Activated CD4-positive, alpha-beta T cell treated with anti-CD3 and anti-CD28 coated beads, Interleukin-2, amount 50 U/mL, for 48 hours (primary cell): ENCODE measurements around the gene SOD2.
"Not testable (repeated sequence)": the region's sequence is repeated elsewhere in the genome, so short reads cannot be mapped to it uniquely, and the experiment has no call there.

Source experiments
- DNase-seq, 2 experiments: peaks; one replicate each; pipeline ENCODE4 v3.0.0-alpha.2; 2020

SOD2 gene

DNA sequence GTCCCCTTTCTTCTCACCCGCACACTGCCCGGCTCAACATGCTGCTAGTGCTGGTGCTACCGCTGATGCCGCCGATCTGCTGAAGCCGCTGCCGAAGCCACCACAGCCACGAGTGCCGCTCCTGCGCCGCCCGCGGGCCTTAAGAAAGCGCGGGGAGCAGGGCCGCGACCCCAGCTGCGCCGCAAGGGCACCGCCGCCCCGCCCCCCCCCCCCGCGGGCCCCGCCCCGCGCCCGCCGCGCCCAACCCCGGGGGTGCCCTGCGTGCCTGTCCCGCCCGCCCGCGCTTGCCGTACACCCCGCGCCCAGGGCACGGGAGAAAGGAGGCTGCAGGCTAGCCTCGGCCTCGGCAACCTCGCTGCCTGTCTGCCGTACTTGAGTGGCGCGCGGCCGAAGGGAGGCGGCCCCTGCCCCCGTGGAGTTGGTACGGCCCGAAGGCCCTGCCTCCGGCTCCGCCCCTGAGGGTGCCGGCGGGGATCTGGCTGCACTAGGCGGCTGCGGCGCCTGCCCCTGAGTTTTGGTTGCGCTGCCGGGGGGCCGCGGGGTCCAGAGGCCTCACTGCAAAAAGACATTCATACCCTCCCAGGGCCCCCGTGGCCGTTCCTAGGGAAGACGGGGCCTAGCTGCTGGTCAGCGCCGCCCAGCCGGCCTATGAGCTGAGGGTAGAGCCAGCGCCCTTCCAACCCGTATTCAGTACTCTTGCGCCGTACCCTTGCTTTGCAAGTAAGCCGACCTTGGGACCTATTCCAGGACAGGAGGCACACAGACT lies at the start of gene SOD2:
SOD2 (minus strand) TSS at position 114 of the 766 bp plus-strand sequence; CDS start at position 40, 74 bp downstream.
- DNase-seq: peak; percentile 83 to 87

DNA sequence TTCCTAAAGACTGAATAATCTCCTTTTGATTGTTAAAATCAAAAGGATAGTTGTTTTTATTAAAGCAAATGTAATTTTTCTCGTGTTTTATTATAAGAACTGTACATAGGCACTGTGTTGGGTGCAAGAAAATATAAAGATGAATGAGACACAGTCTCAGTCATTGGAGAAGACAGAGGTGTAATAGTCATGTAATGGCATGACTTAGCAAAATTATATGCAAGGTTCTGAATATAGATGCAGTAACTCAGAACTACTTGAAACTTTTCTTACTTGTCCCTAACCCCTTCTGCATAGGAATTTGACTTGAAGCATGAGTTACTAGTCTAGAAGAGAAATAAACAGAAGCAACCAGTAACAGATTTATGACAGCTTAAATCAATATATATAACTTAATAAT lies 49.1 kb upstream of the SOD2 start:
- DNase-seq: no peak

DNA sequence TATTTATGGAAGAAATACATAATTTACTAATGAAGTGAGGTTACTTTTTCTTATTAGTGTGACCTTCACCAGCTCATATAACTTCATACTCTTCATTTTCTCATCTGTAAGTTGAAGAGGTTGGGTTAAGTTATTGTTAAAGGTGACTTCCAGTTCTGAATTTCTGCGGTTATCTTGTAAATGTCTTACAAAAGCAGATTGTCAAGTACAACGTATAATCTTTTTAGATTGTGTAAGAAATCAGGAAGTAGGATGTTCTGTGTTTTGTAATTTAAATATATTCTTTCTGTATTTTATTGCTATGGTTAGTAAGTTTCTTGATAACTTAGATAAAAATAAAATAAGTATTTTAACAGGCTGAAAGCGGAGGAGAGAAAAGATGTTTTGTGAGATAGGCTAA lies 46.3 kb upstream of the SOD2 start:
- no peak for DNase-seq

DNA sequence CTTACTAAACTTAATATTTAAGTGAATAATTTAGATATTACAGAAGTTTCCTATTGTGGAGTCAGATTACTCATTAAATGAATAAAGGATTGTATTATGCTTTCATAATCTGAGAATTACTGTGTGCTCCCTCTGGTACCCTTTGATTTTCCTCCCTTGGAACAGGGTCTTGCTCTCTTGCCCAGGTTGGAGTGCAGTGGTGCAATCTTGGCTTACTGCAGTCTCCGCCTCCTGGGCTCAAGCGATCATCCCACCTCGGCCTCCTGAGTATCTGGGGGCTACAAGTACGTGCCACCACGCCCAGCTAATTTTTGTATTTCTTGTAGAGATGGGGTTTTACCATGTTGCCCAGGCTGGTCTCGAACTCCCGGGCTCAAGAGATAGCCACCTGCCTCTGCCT lies 43.9 kb upstream of the SOD2 start:
- DNase-seq: no peak

DNA sequence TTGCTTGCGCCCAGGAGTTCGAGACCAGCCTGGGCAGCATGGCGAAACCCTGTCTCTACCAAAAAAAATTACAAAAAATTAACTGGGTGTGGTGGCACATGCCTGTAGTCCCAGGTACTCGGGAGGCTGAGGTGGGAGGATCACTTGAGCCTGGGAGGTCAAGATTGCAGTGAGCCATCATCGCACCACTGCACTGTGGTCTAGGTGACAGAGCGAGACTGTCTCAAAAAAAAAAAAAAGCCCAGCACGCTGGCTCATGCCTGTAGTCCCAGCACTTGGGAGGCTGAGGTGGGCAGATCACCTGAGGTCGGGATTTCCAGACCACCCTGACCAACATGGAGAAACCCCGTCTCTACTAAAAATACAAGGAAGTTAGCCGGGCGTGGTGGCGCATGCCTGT lies 40.4 kb upstream of the SOD2 start:
- DNase-seq: not testable (repeated sequence)

DNA sequence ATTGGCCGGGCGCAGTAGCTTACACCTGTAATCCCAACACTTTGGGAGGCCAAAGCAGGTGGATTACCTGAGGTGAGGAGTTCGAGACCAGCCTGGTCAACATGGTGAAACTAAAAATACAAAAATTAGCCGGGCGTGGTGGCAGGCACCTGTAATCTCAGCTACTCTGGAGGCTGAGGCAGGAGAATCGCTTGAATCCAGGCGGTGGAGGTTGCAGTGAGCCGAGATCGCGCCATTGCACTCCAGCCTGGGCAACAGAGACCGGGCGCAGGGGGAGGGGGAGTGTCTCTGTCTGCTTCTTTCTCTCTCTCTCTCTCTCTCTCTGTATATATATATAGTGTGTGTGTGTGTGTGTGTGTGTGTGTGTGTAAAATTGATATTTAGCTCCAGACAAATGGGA lies 39.5 kb upstream of the SOD2 start:
- DNase-seq: not testable (repeated sequence)

DNA sequence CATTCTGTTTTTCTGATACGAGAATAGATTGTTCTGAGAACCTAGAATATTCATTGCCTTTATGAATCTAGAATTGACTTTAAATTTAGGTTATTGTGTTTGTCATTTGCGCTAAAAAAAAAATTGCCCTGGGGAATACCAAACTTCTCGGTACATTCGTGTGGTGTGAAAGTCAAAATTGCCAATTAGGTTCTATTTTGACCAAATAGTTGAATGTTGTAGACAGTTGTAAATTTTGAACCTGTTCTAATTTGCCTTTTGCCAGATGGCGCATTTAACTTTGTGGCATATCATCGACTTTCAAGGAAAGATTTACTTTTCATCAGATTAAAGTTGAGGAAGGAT lies 37.3 kb upstream of the SOD2 start:
- DNase-seq: no peak

DNA sequence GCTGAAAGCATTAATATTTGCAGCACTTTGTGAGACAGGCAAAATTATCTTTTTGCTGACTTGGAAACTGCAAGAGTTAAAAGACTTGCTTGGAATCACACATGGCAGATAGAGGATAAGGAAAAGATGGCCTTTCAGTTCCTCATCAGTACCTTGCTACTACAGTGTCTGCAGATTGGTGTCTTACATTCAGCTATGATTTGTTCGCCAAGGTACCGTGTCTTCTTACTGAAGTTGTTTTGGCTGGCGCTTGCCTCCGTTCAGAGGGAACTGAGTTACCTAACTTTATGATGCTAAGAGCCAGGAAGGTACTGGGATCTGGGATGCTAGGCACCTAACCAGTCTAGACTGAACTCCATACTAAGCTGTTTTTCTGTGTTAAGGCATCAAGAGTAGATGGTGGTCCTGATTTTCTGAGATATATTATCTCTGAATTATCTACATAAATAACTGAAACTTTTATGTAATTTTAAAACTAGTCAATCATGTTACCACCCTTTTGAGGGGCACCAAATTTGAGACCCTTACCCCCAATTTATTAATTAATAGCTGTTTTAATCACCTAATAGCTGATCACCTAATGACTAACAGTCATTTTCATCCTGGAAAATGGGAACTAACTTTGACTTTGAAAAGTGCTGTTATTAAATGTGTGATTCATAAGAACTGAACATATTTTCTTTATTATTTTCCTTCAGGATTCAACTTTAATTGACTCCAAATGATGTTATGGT lies 36.7 kb upstream of the SOD2 start:
- no peak for DNase-seq

DNA sequence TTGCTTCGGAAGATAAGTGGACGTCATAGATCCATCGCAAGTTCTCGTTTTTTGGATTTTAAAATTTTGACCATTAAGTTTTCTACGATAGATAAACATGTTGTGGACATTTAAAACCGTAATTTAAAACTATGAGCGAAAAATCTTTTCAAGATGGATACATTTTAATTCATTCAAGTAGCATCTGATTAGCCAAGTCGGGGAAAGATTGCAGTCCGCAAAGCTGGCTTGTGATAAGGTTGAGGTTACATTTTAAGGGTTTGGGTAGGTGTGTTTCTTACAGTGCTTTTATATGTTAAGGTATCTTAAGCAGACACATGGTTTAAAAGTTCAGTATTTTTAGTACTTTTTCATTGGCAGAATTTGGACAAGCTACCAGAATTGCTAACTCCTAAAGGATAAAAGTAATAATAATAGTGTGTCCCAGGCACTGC lies 35.5 kb upstream of the SOD2 start:
- no peak for DNase-seq

DNA sequence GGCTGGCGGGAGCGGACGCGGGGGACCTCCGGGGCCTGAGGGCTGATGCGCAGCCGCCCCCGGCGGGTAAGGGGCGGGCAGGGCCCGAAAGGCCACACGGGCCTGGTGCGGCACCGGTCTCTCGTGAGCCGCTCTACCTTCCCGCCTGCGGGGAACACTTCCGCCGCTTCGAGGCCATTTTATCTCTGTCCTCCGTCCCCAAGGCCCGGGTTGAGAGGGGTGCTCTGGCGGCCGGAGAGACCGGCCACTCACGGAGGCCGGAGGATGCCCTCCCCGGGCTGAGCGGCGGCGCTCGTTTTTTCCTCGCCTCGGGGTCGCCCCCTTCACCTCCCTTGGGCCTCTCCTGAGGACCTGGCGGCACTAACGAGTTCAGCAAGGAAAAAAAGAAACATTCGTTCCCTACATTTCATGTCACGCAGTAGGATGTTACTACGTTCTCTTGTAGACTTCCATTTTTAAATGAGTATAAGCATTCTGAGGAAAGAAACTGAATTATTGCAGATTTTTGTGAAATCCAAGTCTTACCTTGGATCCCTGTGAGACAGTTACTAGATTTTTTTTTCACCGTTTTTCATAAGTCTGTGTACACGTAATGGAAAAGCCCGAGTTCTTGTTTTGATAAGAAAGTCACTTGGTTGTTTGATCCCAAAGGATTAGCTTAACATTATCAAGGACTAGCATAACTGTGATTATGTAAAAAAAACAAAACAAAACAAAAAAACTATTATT lies 34.8 kb upstream of the SOD2 start:
- DNase-seq: no peak

DNA sequence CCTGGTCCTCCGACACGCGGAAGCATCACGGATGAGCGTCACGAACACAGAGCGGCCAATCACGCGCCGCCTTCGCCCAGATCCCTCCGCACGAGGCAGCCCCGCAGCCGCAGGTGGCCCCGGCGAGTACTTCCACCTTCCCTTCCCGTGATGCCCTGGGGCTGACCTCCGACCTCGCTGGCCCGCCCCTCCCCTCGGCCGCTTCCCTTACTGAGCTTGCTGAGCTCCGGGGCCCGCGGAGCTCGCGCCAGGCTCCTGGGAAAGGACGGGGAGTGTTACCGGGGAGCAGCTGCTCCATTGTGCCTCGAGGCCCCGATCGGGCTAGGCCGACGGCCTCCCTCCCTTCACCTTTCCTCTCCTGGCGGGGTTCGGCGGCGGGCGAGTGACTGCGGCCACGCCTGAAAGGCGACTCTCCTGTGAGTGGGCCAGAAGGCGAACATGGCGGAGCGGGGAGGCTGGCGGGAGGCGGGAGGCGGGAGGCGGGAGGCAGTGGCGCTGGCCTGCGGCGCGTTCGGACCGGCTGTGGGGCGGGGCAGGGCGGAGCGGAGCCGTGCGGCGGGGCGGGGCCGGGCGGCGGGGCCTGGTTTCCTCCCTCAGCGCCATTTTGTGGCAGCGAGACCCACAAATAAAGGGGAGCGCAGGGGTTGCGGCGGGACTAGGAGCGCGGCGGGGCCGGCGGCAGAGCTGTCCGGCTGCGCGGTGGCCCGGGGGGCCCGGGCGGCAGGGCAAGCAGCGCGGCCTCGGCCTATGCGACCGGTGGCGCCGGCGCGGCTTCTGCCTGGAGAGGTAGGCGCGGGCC lies 34.1 kb upstream of the SOD2 start, which contains the start of gene WTAP:
WTAP (plus strand) TSS at position 589 of the 799 bp plus-strand sequence. CDS start 8,760 bp downstream, outside the sequence.
- peak; percentile 96 to 98 for DNase-seq

DNA sequence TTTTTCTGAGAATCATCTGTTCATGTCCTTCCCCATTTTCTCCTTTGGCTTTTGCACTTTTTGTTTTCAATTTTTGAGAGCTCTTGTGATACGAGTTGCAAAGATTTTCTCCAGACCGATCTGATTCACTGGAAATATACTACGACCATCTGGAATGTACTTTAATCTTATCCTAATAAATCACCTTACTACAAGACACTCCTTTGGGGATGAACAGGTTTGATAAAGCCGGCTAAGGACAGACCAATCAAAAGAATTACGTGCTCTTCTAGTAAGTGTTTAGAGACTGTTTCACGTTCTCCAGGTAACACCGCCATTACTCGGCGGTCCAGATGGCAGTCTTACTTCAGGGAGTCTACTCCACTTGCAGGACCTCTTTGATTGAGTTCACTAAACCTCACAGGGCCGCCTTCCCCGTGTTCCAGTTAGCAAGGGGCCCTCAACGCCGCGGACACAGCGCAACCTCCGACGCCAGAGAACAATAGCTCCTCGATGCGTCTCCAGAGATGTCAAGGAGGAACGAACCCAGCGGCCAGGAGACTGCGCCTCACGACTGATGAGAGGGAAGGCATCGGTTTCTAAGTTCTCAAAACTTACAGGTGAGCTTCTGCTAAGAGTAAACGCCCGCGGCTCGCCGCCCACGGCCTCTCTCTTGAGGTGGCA lies 33.3 kb upstream of the SOD2 start:
- no peak for DNase-seq

DNA sequence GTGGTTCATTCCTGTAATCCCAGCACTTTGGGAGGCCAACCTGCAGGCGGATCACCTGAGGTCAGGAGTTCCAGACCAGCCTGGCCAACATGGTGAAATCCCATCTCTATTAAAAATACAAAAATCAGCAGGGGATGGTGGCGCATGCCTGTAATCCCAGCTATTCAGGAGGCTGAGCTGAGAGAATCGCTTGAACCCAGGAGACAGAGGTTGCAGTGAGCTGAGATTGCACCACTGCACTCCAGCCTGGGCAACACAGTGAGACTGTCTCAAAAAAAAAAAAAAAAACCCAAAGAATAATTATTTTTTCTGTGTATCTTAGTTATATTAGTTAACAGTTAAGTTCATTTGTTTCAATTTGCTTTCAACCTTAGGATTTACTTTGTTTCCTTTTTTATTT lies 32.2 kb upstream of the SOD2 start:
- not testable (repeated sequence) for DNase-seq

DNA sequence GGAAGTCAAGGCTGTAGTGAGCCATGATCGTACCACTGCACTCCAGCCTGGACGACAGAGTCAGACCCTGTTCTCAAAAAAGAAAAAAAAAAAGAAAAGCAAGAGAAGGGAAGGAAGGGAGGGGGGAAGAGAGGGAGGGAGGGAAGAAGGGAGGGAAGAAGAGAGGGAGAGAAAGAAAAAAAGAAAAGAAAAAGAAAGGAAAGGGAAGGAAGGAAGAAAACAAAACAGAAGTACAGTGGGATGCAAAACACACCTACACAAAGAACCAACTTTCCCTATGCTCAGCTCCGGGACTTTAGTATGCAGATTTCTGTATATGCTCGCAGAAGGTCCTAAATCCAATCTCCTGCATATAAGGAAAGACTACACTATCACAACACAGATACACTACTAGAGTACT lies 31.7 kb upstream of the SOD2 start:
- no peak for DNase-seq

DNA sequence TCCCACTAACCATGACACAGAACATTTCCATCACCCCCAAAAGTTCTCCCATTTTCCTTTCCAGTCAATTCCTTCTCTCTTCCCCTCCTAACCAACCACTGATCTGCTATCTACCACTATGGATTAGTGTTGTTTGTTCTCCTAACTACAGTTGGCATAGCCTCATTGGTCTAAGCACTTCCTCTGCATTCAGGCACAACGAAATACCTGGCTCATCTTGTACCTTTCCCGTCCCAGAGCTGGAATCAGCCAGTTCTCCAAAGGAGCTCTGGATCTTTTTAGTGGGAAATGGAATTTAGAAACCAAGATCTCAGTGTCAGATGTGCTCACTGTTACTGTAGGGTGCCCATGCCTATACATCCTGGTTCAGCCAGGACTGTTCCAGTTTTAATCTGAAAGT lies 30.2 kb upstream of the SOD2 start:
- DNase-seq: no peak

DNA sequence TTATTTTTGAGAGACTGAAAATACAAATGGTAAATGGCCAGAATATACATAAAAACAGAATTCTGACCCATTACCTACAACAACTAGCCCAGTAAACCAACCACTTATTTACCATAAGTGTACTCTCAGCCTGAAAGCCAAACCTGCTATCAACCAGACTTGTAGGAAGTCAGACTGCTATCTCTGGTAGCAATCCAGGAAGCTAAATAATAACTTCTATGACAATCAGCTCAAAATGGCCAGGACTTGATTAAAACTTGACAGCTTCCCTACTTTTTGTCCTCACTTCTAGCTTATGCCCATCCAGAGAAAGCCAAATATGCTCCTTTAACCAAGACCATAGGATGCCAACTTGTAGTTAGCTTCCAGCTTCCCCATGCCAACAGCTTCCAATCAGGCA lies 29.6 kb upstream of the SOD2 start:
- DNase-seq: no peak

DNA sequence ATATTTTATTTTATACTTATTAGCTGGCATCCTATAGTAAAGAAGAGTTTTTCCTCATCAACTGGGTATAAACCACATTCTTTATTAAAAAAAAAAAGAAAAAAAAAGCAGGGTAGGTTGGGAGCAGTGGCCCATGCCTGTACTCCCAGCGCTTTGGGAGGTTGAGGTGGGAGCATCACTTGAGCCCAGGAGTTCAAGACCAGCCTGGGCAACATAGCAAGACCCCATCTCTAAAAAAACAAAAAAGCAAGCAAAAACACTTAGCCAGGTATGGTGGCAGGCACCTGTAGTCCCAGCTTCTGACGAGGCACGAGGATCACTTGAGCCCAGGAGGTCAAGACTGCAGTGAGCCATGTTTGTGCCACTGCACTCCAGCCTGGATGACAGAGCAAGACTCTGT lies 28.9 kb upstream of the SOD2 start:
- DNase-seq: not testable (repeated sequence)

DNA sequence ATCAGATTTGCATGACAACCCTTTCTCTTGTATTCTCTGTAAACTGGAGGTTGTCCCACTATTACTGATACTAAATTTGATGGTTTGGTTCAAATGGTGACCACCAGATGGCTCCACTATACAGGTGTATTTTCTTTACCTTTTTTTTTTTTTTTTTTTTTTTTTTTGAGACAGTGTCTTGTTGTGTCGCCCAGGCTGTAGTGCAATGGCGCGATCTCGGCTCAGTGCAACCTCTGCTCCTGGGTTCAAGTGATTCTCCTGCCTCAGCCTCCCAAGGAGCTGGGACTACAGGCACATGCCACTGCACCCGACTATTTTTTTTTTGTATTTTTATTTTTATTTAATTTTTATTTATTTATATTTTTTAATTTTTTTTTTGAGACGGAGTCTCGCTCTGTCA lies 27.7 kb upstream of the SOD2 start:
- no peak for DNase-seq

DNA sequence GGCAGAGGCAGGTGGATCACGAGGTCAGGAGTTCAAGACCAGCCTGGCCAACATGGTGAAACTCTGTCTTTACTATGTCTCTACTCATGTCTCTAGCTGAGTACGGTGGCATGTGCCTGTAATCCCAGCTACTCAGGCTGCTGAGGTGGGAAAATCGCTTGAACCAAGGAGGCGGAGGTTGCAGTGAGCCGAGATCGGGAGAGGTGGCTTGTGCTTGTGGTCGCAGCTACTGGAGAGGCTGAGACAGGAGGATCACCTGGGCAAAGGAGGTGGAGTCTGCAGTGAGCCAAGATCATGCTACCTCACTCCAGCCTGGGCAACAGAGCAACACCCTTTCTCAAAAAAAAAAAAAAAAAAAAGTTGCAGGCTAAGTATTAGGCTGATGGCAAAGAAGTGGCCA lies 26.2 kb upstream of the SOD2 start:
- no peak for DNase-seq

DNA sequence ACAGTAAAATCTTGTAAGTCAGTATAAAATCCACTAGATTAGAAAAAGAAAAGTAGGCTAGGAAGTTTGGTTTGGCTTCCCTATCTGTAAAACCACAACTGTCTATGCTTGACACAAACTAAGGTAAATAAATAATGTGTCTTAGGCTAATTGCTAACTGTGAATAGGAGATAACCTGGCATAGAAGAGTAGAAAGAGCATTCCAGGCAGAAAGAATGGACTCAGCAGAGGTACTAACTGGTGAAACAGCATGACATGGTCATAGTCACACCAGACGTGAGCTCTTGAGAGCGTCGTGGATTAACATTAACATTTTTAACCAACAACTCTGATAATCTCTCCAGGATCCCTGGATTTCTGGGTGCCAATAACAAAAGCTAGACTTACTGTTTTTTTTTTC lies 25.6 kb upstream of the SOD2 start:
- no peak for DNase-seq

DNA sequence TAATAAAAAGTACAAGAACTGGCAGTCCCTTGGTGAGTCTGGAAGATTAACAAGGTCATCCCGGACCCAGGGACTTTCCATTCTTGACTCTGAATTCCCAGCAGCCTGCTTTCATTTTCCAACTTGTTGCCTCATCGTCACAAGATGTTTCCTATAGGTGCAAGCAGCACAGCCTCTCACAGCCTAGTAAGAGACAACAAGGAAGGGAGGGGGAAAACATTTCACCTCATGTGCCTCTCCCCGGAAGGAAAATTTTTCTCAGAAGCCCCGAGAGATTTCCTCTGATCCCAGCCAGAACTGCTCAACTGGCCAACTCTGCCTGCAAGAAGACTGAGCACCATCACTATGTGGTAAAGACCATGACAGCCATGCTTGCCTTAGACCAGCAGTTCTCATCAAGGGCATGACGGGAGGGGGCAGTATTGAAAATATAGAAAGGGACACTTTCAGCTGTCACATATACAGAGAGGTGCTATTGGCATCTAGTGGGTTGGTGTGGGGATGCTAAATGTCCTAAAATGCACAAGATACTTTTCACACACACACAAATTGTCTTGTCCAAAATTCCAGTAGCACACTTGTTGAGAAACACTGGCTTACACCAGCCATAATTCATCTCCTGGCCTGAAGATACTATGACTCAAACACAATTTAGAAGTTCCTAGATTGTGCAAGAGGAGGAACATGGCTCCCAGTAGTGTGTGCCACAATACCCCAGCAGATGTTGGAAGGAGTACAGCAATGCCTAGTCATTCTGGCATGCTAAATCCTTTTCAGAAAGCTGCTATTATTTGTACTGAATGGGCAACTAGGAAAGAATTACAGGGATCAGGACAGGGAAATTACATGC lies 23.4 kb upstream of the SOD2 start:
- no peak for DNase-seq
